ENCODE data around the gene SAMD9L. TPM values are rescaled to one million over a fixed set of nuclear protein-coding genes. Genes with fewer than 3 reads are reported as not detected.

The SAMD9L gene
- total and polyA plus RNA-seq, 2 donors from 2014 or later, result 4.5 to 14.9 TPM

DNA sequence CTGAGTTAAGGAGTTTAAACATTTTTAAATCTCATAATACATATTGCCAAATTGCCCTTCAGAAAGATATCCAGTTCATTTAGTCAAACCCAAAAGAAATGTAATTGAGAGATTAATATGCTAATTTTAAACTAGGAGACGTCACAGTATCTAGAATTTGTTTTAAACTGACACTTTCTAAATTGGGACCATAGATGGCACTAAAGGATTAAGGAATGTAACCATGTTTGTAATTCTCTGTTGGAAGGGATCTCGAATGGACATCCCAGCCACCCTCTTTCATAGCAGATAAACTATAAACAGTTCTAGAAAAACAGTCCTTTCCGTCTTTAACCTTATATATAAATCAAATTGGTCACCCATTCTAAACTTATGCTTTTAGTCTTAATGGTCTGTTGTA lies 30.0 kb upstream of the SAMD9L start:
- H3K4me1 ChIP-seq (ENCODE audit: control insufficient read depth in 2 of 3, insufficient read depth in 2 of 3, low read depth in 1 of 3, low read length in 3 of 3), result no peaks in the 10 kb centered on the region
- TF ChIP-seq, protein P1, sequence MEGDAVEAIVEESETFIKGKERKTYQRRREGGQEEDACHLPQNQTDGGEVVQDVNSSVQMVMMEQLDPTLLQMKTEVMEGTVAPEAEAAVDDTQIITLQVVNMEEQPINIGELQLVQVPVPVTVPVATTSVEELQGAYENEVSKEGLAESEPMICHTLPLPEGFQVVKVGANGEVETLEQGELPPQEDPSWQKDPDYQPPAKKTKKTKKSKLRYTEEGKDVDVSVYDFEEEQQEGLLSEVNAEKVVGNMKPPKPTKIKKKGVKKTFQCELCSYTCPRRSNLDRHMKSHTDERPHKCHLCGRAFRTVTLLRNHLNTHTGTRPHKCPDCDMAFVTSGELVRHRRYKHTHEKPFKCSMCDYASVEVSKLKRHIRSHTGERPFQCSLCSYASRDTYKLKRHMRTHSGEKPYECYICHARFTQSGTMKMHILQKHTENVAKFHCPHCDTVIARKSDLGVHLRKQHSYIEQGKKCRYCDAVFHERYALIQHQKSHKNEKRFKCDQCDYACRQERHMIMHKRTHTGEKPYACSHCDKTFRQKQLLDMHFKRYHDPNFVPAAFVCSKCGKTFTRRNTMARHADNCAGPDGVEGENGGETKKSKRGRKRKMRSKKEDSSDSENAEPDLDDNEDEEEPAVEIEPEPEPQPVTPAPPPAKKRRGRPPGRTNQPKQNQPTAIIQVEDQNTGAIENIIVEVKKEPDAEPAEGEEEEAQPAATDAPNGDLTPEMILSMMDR (IDR thresholded peaks at IDR 0.05; ENCODE audit: borderline replicate concordance, extremely low read depth, insufficient read depth), result peak; percentile 18
- H3K27ac ChIP-seq (ENCODE audit: low read depth in 2 of 2, low read length in 2 of 2), result no peak overlapping the region
- peak in 1 of 5 donors; percentile 16 for DNase-seq
- H3K9ac ChIP-seq (ENCODE audit: low read length in 3 of 3), result no peak overlapping the region
- H3K9me3 ChIP-seq (ENCODE audit: control insufficient read depth in 2 of 3, insufficient read depth in 1 of 3, low read length in 3 of 3), result no peaks in the 10 kb centered on the region
- H3K36me3 ChIP-seq (ENCODE audit: control insufficient read depth in 2 of 3, insufficient read depth in 3 of 3, low read length in 3 of 3), result no peaks in the 10 kb centered on the region
- intact Hi-C loops (cut with DNase I), result no loop called here
- peak; percentile 33 for FAIRE-seq
- no peaks in the 10 kb centered on the region for H3K27me3 ChIP-seq (ENCODE audit: control insufficient read depth, insufficient read depth, low read length)
- no peak overlapping the region for H3K4me3 ChIP-seq (ENCODE audit: low read length in 3 of 3)

DNA sequence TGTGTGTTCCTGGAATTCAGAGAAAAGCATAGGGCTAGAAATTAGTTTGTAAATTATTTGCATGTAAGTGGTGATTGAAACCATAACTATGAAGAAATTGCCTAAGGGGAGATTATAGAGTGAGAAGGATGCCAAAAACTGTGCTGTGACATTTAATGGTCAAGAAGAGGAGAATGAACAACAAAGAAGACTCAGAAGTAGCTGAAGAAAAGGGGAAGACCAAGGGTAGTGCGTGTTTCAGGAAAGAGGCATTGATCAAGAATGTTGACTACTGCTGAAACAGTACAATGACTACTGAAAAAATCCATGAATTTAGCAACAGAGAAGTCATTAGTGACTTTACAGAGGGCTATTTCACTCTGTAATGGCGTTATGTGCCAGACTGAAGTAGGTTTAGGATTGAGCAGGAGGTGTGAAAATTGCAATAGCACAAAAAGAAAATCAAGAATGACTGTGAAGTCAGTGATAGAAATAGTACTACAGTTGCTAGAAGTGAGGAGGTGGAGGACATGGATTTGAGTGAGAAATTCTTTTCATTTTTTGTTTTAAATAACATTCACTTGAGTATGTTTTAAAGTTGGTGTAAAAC lies 28.9 kb upstream of the SAMD9L start:
- no peak for FAIRE-seq
- H3K36me3 ChIP-seq (ENCODE audit: control insufficient read depth in 2 of 3, insufficient read depth in 3 of 3, low read length in 3 of 3), result no peaks in the 10 kb centered on the region
- TF ChIP-seq, protein P1 (IDR thresholded peaks at IDR 0.05; ENCODE audit: borderline replicate concordance, extremely low read depth, insufficient read depth), result no peak
- no peaks in the 10 kb centered on the region for H3K27me3 ChIP-seq (ENCODE audit: control insufficient read depth, insufficient read depth, low read length)
- no peak overlapping the region for H3K9ac ChIP-seq (ENCODE audit: low read length in 3 of 3)
- H3K27ac ChIP-seq (ENCODE audit: low read depth in 2 of 2, low read length in 2 of 2), result no peak overlapping the region
- no peaks in the 10 kb centered on the region for H3K4me1 ChIP-seq (ENCODE audit: control insufficient read depth in 2 of 3, insufficient read depth in 2 of 3, low read depth in 1 of 3, low read length in 3 of 3)
- no peak for DNase-seq
- H3K4me3 ChIP-seq (ENCODE audit: low read length in 3 of 3), result no peak overlapping the region
- H3K9me3 ChIP-seq (ENCODE audit: control insufficient read depth in 2 of 3, insufficient read depth in 1 of 3, low read length in 3 of 3), result peaks cover 0 to 4% (median 0%) of the 10 kb centered on the region in 3 donors
- intact Hi-C loops (cut with DNase I), result no loop called here

DNA sequence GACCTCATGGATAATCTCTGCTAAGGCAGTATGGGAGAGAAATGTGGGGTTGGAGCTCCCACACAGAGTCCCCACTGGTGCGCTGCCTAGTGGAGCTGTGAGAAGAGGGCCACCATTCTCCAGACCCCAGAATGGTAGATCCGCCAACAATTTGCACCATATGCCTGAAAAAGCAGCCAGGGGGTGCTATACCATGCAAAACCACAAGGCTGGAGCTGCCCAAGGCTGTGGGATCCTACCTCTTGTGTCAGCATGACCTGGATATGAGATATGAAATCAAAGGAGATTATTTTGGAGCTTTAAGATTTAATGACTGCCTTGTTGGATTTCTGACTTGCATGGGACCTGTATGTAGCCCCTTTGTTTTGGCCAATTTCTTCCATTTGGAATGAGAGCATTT lies 27.0 kb upstream of the SAMD9L start:
- TF ChIP-seq, protein P1 (IDR thresholded peaks at IDR 0.05; ENCODE audit: borderline replicate concordance, extremely low read depth, insufficient read depth), result no peak
- Histone ChIP-seq H3K9ac (ENCODE audit: low read length in 3 of 3) (no peak overlapping the region), H3K36me3 (ENCODE audit: control insufficient read depth in 2 of 3, insufficient read depth in 3 of 3, low read length in 3 of 3) (no peaks in the 10 kb centered on the region), H3K27me3 (ENCODE audit: control insufficient read depth, insufficient read depth, low read length) (no peaks in the 10 kb centered on the region), H3K4me1 (ENCODE audit: control insufficient read depth in 2 of 3, insufficient read depth in 2 of 3, low read depth in 1 of 3, low read length in 3 of 3) (no peaks in the 10 kb centered on the region), H3K9me3 (ENCODE audit: control insufficient read depth in 2 of 3, insufficient read depth in 1 of 3, low read length in 3 of 3) (peaks cover 0 to 12% (median 0%) of the 10 kb centered on the region in 3 donors), H3K4me3 (ENCODE audit: low read length in 3 of 3) (no peak overlapping the region), H3K27ac (ENCODE audit: low read depth in 2 of 2, low read length in 2 of 2) (no peak overlapping the region)
- FAIRE-seq, result no peak
- intact Hi-C loops (cut with DNase I), result no loop called here
- peak in 1 of 5 donors; percentile 34 for DNase-seq

DNA sequence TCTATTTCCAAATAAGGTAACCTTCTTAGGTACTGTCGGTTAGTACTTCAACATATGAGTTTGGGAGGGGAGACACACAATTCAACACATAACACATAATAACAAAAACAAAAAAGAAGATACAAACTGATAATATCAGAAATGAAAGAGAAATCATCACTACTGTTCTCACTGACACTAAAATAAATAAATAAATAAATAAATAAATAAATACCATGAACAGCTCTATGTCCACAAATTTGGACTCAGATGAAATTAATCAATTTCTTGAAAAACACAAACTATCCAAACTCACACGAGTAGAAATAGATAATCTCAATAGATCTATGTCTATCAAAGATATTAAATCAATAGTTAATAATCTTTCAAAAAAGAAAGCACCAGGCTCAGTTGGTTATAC lies 24.5 kb upstream of the SAMD9L start:
- DNase-seq (no peak), FAIRE-seq (peak; percentile 15)
- intact Hi-C loops (cut with DNase I), result no loop called here
- Histone ChIP-seq H3K36me3 (ENCODE audit: control insufficient read depth in 2 of 3, insufficient read depth in 3 of 3, low read length in 3 of 3) (no peaks in the 10 kb centered on the region), H3K9me3 (ENCODE audit: control insufficient read depth in 2 of 3, insufficient read depth in 1 of 3, low read length in 3 of 3) (peaks cover 0 to 12% (median 0%) of the 10 kb centered on the region in 3 donors), H3K27me3 (ENCODE audit: control insufficient read depth, insufficient read depth, low read length) (no peaks in the 10 kb centered on the region), H3K4me1 (ENCODE audit: control insufficient read depth in 2 of 3, insufficient read depth in 2 of 3, low read depth in 1 of 3, low read length in 3 of 3) (no peaks in the 10 kb centered on the region), H3K27ac (ENCODE audit: low read depth in 2 of 2, low read length in 2 of 2) (no peak overlapping the region), H3K9ac (ENCODE audit: low read length in 3 of 3) (no peak overlapping the region), H3K4me3 (ENCODE audit: low read length in 3 of 3) (no peak overlapping the region)
- TF ChIP-seq, protein P1 (IDR thresholded peaks at IDR 0.05; ENCODE audit: borderline replicate concordance, extremely low read depth, insufficient read depth), result no peak

All from kidney (tissue), 14 donors.